GM19452 (cell line): ENCODE results near the gene ZNF555.

ENCODE experiments used
- ATAC-seq: cut with Tn5 transposase; IDR thresholded peaks from one replicate; pipeline ENCODE4 v1.9.1; 2021; ENCODE audit not compliant: unreplicated experiment

The ZNF555 gene

DNA sequence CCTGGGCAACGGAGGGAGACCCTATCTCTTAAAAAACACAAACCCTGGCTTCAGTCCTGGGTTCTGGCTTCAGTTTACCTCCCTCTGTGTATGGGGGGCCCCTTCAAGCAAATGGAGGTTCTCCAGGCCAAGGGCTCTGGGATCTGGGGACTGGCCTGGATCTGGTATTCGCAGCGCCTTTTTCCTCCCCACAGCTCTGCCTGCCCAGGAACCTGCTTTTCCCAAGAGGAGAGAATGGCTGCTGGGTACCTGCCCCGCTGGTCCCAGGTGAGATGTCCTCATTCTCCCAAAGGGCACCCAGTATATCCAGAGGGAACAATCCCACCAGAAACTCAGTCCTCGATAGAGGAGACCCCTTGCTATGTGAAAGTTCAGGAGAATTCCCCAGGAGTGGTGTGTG is 18.4 kb upstream of the ZNF555 start:
- ATAC-seq = no peak

DNA sequence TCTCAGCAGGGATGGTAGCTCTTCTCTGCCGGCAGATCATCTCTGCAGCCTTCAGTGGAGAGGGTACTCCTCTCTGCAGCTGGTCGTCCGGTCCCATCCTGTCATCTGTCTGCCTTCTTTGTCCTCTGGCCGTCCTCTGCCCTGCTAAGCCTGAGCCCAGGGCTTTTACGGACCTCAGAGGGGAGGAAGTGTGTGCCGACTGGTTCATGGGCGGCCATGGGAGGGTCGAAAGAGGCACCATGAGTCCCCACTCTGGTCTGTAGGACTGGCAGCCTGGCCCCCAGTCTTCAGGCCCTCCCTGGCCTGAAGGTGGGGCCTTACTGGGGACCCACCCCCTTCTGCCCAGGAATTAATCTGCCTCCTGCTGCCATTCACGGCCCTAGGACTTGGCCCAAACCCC is 17.6 kb upstream of the ZNF555 start:
- ATAC-seq = no peak

DNA sequence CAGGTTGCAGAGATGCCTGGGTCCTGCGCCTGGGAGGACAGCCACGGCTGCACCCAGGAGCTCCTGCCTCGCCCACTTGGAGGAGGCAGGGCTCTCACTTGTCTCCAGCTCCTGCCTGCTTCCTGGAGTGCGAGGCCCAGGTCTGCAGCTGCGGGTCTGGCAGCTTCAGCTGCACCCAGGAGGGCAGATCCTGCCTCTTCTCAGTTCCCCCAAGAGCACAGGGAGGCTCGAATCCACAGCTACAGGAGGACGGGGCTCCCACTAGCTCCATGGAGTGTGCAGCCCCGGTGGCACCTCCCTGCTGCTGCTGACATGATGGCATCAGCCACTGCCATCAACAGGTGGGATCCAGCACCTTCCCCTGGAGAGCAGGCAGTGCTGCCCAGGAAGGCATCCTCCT is 17.1 kb upstream of the ZNF555 start:
- ATAC-seq = no peak

DNA sequence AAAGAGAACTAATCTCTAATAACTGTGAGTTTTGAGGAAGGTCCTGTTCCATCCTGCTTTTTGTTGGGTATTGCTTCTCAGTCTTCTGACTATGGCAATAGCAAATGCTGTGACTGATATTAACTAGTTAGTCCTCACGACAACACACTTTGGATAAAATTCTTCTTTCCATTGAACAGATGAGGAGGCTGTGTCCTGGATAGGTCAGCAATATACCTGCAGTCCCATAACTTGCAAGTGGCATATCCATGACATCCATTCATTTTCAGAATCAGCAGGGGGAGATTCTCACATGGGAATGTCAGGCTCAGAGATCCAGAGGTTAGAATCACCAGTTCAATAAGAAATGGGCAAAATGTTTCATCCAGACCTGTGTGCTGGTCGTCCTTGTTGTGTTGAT is 14.3 kb upstream of the ZNF555 start:
- no peak for ATAC-seq

DNA sequence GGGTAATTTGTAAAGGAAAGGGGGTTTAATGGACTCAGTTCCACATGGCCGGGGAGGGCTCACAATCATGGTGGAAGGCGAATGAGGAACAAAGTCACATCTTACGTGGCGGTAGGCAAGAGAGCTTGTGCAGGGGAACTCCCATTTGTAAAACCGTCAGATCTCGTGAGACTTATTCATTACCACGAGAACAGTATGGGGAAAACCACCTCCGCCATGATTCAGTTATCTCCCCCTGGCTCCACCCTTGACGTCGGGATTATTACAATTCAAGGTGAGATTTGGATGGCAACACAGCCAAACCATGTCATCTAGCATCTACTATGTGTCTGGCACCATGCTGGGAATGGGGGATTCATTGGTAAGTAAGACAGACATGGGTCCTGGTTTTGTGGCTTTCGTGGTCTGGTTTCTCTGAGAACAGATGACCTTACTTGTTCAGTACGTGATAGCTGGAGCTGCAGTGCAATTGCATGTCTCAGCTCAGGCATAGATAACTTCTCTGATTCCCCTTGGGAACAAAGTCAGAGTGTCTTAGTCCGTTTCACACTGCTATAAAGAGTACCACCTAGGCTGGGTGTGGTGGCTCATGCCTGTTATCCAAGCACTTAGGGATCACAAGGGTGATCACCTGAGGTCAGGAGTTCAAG is 13.3 kb upstream of the ZNF555 start:
- ATAC-seq = no peak

DNA sequence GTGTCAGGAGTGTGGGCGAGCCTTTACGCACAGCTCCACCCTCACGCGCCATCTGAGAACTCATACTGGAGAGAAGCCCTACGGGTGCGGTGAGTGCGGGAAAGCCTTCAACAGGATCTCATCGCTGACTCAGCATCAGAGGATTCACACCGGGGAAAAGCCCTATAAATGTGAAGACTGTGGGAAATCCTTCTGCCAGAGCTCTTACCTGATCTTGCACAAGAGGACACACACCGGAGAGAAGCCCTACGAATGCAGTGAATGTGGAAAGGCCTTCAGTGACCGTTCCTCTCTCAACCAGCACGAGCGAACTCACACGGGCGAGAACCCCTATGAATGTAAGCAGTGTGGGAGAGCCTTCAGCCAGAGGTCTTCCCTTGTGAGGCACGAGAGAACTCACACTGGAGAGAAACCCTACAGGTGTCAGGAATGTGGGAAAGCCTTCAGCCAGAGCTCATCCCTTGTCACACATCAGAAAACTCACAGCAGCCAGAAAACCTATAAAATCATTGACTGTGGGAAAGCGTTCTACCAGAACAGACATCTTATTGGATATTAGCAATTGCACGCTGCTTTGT is 6.9 kb upstream of the ZNF555 start:
- ATAC-seq = no peak

DNA sequence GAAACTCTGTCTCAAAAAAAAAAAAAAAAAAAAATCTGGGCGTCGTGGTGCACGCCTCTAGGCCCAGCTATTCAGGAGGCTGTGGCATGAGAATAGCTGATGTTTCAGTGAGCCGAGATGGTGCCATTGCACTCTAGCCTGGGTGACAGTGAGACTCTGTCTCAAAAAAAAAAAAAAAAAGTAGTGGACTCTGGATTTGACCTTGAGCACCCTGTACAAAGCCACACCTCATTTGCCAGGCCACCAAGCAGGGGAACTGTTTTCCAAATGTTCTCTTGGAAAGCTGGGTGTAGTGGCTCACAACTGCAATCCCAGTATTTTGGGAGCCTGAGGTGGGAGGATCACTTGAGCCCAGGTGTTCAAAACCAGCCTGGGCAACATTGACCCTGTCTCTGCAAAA is 3.8 kb upstream of the ZNF555 start:
- ATAC-seq = no peak

DNA sequence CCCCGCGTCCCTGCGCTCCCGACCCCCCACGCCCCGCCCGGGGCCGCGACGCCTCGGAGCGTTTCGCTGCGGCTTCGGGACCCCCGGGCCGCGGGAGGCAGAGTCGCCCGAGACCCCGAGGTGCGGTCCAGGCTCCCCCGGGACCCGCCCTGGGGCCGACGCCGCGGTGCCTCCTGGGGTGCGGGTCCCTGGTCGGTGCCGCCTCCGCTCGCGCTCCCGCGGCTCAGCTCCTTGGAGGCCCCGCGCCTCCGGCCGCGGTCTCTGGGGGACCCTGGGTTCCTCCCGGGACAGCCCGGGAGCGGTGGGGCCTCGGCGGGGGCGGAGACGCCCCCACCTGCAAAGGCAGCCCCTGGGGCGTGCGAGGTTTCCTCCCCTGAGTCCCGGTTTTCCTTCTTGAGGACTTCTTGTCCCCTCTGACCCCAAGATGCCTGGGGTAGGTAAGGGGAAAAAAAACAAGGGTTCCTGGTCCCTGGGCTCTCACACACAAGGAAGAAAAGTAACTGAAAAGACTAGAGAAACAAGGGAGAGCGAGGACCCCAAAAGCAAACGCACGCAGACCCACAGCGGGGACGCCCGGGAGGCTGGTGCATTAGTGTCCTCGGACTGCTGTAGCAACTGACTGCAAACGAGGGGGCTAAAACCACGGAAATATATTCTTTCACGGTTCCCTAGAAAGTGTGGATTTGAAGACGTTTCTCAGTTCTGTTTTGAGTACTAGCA is 740 bp downstream of the ZNF555 start:
- ATAC-seq = no peak

DNA sequence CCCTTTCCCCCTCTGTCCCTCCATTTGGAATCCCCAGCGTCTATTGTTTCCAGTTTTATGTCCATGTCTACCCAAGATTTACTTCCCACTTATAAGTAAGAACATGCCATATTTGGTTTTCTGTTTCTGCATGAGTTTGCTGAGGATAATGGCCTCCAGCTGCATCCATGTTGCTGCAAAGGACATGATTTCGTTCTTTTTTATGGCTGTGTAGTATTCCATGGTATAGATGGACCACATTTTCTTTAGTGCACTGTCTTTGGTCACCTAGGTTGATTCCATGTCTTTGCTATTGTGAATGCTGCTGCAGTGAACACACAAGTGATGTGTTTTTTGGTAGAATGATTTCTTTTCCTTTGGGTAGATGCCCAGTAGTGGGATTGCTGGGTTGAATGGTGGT is 3.8 kb downstream of the ZNF555 start:
- no peak for ATAC-seq

DNA sequence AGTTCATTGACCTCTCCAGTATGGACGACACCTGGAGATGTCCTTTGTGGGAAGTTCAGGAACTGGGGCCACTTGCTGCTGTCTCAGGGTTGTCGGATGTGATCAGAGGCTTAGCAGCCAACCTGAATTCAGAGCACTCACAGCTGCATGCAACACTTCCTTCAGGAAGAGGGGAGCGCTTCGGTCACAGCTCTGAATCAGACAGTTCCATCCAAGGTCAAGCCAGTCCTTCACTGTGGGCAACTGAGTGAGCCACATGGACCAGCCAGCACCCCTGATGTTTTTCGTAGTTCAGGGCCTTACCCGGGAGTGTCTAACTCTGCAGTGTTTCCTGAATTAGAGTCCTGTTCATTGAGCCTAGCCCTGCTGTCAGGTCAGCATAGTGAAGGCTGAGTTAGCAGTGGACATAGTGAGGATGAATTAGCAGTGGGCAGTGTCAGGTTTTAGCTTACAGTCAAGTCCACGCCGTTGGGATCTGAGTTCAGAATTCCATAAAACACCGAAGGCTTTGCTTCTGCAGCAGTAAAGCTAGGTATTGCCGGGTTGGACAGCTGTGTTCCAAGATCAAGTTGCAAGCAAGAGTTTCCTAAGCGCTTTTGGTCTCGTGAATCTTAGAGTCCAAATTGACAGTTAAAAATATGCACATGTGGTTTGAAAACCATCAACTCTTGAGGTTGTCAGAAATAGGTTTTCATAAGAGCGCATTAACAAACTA is 5.1 kb downstream of the ZNF555 start:
- no peak for ATAC-seq

DNA sequence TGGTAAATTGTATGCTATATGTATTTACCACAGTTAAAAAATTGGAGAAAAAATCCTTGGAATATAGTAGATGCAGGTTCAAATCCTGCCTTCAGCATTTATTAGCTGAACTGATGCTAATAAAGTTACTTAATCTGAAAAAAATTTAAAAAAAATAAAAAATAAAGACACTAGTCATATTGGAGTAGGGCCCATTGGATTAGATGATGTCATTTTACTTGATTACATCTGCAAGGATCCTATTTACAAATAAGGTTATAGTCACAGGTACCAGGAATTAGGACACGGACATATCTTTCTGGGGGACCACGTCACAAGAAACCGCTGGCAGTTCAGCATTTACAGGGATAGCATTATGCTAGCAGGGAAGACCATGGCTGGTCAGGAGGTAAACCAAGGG is 6.2 kb downstream of the ZNF555 start:
- ATAC-seq = no peak

DNA sequence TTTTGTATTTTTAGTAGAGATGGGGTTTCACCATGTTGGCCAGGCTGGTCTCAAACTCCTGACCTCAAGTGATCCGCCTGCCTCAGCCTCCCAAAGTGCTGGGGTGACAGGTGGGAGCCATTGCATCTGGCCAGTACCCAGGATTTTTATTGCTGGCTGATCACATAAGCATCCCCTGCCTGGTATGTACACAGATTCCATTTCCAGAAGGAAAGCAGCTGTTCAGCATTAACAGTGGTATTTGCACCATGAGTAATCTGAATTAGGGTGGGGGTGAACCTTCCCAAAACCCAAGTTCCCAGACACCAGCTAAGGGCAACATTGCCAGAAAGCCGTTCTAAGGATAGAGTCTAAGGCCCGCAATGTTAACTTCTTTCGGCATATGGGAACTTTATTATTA is 7.3 kb downstream of the ZNF555 start:
- ATAC-seq = no peak

DNA sequence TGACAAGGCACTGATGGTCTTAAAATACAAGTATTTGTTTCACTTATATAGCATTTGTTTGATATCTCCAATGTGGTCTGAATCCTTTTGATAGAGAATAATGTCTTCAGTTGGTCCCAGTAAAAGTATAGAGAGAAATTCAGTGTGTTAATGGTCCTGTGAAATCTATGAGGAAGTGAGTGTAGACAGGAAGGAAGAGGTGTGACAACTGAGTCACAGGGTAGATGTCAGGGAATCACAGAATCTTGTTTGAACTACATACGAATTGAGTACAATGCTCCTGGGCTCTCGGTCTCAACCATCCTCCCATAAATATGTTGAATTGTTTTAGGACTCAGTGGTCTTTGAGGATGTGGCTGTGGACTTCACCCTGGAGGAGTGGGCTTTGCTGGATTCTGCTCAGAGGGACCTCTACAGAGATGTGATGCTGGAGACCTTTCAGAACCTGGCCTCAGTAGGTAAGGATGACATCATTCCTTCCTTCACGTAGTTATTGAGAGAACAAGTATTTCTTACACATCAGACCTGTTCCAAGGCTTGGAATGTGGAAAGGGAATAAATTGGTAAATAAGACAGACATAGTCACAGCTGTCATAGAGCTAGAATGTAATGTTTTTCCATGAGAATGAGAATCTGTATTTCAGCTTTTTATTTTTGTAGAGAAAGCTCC is 9.1 kb downstream of the ZNF555 start:
- ATAC-seq = no peak

DNA sequence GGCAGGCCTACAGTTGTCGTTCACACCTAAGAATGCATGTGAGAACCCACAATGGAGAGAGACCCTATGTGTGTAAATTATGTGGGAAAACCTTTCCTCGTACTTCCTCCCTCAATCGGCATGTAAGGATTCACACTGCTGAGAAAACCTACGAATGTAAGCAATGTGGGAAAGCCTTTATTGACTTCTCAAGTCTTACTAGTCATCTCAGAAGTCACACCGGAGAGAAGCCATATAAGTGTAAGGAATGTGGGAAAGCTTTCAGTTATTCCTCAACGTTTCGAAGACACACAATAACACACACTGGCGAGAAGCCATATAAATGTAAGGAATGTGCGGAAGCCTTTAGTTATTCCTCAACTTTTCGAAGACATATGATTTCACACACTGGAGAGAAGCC is 11.3 kb downstream of the ZNF555 start:
- no peak for ATAC-seq

DNA sequence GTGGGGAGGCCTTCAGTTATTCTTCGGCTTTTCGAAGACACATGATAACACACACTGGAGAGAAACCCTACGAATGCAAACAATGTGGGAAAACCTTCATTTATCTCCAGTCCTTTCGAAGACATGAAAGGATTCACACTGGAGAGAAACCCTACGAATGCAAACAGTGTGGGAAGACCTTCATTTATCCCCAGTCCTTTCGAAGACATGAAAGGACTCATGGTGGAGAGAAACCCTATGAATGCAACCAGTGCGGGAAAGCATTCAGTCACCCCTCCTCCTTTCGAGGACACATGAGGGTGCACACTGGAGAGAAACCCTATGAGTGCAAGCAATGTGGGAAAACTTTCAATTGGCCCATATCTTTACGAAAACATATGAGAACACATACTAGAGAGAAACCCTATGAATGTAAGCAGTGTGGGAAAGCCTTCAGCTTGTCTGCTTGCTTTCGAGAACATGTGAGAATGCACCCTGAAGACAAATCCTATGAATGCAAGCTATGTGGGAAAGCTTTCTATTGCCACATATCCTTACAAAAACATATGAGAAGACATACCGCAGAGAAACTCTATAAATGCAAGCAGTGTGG is 11.8 kb downstream of the ZNF555 start:
- ATAC-seq = no peak

DNA sequence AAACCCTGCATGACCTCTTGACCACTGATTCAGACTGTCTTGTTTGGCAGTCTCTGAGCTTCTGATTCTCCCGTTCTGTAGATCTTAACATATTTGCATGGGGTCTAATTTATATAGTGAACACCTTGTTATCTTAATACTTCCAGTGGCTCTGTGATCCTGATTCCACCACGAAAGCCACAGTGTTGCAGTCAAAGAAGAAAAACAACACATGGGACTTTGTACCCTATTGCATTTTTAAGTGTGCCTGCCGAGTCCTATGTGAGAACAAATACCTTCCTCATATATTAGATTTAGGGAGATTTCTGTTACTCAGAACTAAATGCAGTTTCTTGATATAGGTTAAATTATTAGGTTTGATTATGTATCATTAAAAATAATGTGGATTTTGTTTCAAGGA is 13.6 kb downstream of the ZNF555 start:
- ATAC-seq = no peak

DNA sequence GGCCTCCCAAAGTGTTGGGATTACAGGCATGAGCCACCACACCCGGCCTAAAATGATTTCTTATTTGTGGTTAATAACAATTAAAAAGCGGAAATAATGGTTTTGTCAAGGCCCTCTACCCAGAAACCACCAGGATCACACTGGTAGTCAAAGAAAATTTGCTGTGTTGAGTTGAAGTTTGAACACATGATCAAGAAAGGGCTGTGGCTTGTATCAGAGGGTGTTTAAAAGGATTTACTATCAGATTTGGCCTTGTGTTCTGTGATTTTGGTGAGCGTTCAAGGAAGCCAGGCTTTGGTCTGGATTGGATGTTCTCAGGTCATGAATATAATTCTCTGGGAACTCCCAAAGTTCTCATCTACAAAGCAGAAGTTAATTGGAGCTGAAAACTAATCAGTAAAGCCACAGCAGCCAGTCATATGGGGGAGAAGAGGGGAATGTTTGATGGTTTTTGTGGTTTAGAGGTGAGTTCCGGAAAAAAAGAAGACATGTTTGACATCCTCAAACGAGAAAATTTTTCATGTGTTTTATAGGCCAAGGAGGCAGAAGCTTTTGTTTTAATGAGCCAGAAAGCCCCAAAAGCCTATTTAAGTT is 15.3 kb downstream of the ZNF555 start:
- ATAC-seq = no peak

DNA sequence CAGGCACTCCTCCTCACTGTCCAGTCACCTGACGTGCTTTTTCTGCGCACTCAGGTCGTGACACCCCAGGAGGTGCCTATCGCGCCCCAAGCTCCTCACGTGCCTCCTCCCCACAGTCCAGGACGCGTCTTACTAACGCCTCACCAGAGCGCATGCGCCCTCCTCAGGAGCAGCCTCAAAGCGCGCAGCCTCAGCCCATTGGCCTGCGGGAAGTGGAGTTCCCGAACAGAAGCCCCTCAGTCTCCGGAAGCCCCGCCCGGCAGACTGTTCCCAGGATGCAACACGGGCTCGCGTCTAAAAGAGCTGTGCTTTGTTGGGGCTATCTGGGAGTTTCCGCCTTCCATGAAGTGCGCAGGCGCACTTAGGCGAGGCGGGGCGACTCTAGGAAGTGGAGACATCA is 17.6 kb downstream of the ZNF555 start:
- ATAC-seq = no peak

DNA sequence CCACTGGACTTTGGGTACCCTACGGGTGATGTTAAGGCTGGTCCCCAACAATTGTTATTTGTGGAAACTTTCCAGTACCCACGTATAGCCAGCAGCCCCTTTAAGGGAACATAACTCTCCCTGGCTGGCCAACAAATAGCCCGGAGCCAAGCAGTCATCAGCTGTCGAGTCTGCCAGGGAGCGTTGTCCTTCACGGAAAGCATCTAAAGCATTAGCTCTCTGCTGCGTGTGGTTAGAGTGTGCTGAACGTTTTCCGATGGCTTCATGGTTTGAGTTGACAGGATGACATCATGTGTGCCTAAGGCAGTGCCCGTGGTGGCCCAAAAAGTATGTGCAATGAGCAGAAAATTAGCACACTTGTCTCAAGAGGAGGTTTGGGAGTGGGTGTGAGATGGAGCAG is 22.5 kb downstream of the ZNF555 start:
- ATAC-seq = no peak

DNA sequence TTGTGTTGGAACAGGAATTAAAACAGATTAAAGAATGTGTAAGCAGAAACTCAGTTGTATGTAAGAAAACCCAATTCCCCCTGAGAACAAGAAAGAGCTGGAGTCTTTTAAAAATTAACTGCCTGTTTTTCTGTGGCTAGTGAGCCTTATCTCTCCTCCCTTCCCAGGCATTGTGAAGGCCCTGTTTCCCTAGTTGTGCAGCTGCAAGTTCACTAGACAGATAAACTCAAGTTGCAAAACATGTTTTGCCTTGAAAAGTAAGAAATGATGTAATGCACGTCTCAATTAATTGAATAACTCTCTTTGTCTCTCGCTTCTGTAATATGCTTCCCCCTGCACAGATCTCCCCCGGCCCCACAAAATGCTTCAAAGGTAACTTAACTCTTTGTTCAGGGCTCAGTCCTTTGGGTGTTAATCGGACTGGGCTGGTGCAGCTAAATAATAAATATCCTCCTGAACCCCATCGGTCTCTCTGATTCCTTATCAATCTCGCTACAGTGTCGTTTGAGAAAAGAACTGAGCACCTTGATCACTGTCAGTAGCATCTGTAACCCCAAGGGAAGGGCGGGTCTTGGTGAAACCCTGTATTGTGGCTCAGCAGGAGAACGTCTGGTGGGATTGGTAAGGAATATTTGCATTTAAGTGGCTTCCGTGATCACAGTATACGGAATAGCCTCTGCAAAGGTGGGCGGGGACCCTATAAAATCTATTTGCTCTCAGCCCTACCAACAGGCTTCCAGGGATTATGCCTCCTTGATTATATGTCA is 24.2 kb downstream of the ZNF555 start:
- ATAC-seq = no peak
